H9 (cell line): ENCODE measurements around the gene F12. TPM values are rescaled to one million over a fixed set of nuclear protein-coding genes. Genes with fewer than 3 reads are reported as not detected.

Experiments used
- DNase-seq: peaks from one replicate; pipeline ENCODE4 v3.0.0-alpha.2; 2017
- H2AFZ ChIP-seq: one replicate; pipeline ENCODE4 v1.6.1; 2013; ENCODE audit warnings: mild to moderate bottlenecking, low read length, control low read depth, moderate library complexity
- H2AK5ac ChIP-seq: 2 replicates; pipeline ENCODE4 v1.6.1; 2013; ENCODE audit warnings: low read length, control low read depth, mixed read lengths; ENCODE audit not compliant: insufficient read length
- H2BK120ac ChIP-seq: one replicate; pipeline ENCODE4 v1.6.1; 2013; ENCODE audit warnings: low read depth, mild to moderate bottlenecking, low read length, control low read depth, inconsistent platforms; ENCODE audit not compliant: poor library complexity, severe bottlenecking
- H2BK12ac ChIP-seq: 2 replicates; pipeline ENCODE4 v1.6.1; 2013; ENCODE audit warnings: low read length, control low read depth, mixed read lengths, low read depth; ENCODE audit not compliant: insufficient read length
- H2BK15ac ChIP-seq: 2 replicates; pipeline ENCODE4 v1.6.1; 2013; ENCODE audit warnings: low read depth, low read length, control low read depth
- H2BK20ac ChIP-seq: one replicate; pipeline ENCODE4 v1.6.1; 2013; ENCODE audit warnings: low read depth, mild to moderate bottlenecking, low read length, control low read depth, inconsistent platforms; ENCODE audit not compliant: poor library complexity, severe bottlenecking
- H2BK5ac ChIP-seq: 2 replicates; pipeline ENCODE4 v1.6.1; 2013; ENCODE audit warnings: low read length, control low read depth, mixed read lengths; ENCODE audit not compliant: insufficient read length
- H3K14ac ChIP-seq: 2 replicates; pipeline ENCODE4 v1.6.1; 2013; ENCODE audit warnings: low read length, control low read depth; ENCODE audit not compliant: insufficient read depth
- H3K18ac ChIP-seq: 2 replicates; pipeline ENCODE4 v1.6.1; 2013; ENCODE audit warnings: low read depth, mild to moderate bottlenecking, mixed read lengths, low read length, control low read depth; ENCODE audit not compliant: insufficient read length
- H3K23ac ChIP-seq: 2 replicates; pipeline ENCODE4 v1.6.1; 2013; ENCODE audit warnings: low read length, control low read depth, mixed read lengths, low read depth; ENCODE audit not compliant: insufficient read length
- H3K23me2 ChIP-seq: 2 replicates; pipeline ENCODE4 v1.6.1; 2013; ENCODE audit warnings: low read depth, mild to moderate bottlenecking, mixed read lengths, low read length, control low read depth; ENCODE audit not compliant: insufficient read length, poor library complexity, severe bottlenecking
- H3K27ac ChIP-seq: 2 replicates; pipeline ENCODE4 v1.5.1; 2013; ENCODE audit warnings: low read length, control low read depth, mixed read lengths, low read depth; ENCODE audit not compliant: insufficient read length
- H3K27me3 ChIP-seq: 2 replicates; pipeline ENCODE4 v1.6.1; 2013; ENCODE audit warnings: low read length, control low read depth, inconsistent platforms; ENCODE audit not compliant: insufficient read depth
- H3K4ac ChIP-seq: 2 replicates; pipeline ENCODE4 v1.6.1; 2013; ENCODE audit warnings: low read depth, mild to moderate bottlenecking, control low read depth, inconsistent platforms, low read length, moderate library complexity
- H3K4me1 ChIP-seq: 2 replicates; pipeline ENCODE4 v1.6.1; 2013; ENCODE audit warnings: low read length, control low read depth, inconsistent platforms; ENCODE audit not compliant: insufficient read depth
- H3K4me2 ChIP-seq: 2 replicates; pipeline ENCODE4 v1.6.1; 2013; ENCODE audit warnings: low read length, control low read depth, mixed read lengths; ENCODE audit not compliant: insufficient read length, insufficient read depth
- H3K56ac ChIP-seq: 2 replicates; pipeline ENCODE4 v1.6.1; 2013; ENCODE audit warnings: low read depth, mild to moderate bottlenecking, mixed read lengths, low read length, control low read depth; ENCODE audit not compliant: insufficient read length
- H3K79me1 ChIP-seq: 2 replicates; pipeline ENCODE4 v1.6.1; 2013; ENCODE audit warnings: low read depth, mild to moderate bottlenecking, moderate library complexity, low read length, control low read depth, inconsistent platforms; ENCODE audit not compliant: insufficient read depth, poor library complexity, severe bottlenecking
- H3K79me2 ChIP-seq: 2 replicates; pipeline ENCODE4 v1.6.1; 2013; ENCODE audit warnings: low read length, control low read depth, inconsistent platforms; ENCODE audit not compliant: insufficient read depth
- H3K9ac ChIP-seq: 2 replicates; pipeline ENCODE4 v1.6.1; 2013; ENCODE audit warnings: low read length, control low read depth, mixed read lengths; ENCODE audit not compliant: insufficient read length; ENCODE audit errors: extremely low read depth
- H3K9me3 ChIP-seq: one replicate; pipeline ENCODE4 v1.6.1; 2013; ENCODE audit warnings: low read depth, low read length, inconsistent platforms; ENCODE audit not compliant: control insufficient read depth
- H3T11ph ChIP-seq: one replicate; pipeline ENCODE4 v1.6.1; 2013; ENCODE audit warnings: mild to moderate bottlenecking, low read length, control low read depth, inconsistent platforms
- H4K20me1 ChIP-seq: one replicate; pipeline ENCODE4 v1.6.1; 2013; ENCODE audit not compliant: control insufficient read depth, insufficient read length, insufficient read depth
- H4K5ac ChIP-seq: 2 replicates; pipeline ENCODE4 v1.6.1; 2013; ENCODE audit warnings: low read depth, mild to moderate bottlenecking, mixed read lengths, low read length, control low read depth; ENCODE audit not compliant: insufficient read length
- H4K8ac ChIP-seq: replicated peaks from 2 replicates; pipeline ENCODE4 v1.6.1; 2013; ENCODE audit warnings: low read length, control low read depth, mixed read lengths, low read depth; ENCODE audit not compliant: insufficient read length
- H4K91ac ChIP-seq: 2 replicates; pipeline ENCODE4 v1.6.1; 2013; ENCODE audit warnings: low read depth, mild to moderate bottlenecking, moderate library complexity, mixed read lengths, low read length, control low read depth; ENCODE audit not compliant: insufficient read length
- H3K27ac Mint-ChIP-seq, 3 experiments: 2 replicates in 2 of 3; 3 replicates in 1 of 3; pipeline ENCODE4 v1.8.0; 2020 to 2021; ENCODE audit warnings: mixed read lengths in 3 of 3, mild to moderate bottlenecking in 1 of 3, moderate library complexity in 1 of 3
- H3K27me3 Mint-ChIP-seq: 2 replicates; pipeline ENCODE4 v1.8.0; 2021; ENCODE audit warnings: low read depth, mild to moderate bottlenecking, moderate library complexity, mixed read lengths
- H3K36me3 Mint-ChIP-seq, 3 experiments: 2 replicates in 2 of 3; 3 replicates in 1 of 3; pipeline ENCODE4 v1.8.0; 2020 to 2021; ENCODE audit warnings: low read depth in 3 of 3, mixed read lengths in 3 of 3; ENCODE audit not compliant: insufficient read depth in 1 of 3
- H3K4me1 Mint-ChIP-seq, 2 experiments: 2 replicates each; pipeline ENCODE4 v1.8.0; 2020; ENCODE audit warnings: mixed read lengths in 2 of 2
- H3K4me3 Mint-ChIP-seq, 2 experiments: 2 replicates in 1 of 2; 3 replicates in 1 of 2; pipeline ENCODE4 v1.8.0; 2020 to 2021; ENCODE audit warnings: mild to moderate bottlenecking in 2 of 2, mixed read lengths in 2 of 2, moderate library complexity in 1 of 2
- H3K9me3 Mint-ChIP-seq, 2 experiments: 2 replicates in 1 of 2; 3 replicates in 1 of 2; pipeline ENCODE4 v1.8.0; 2020; ENCODE audit warnings: mild to moderate bottlenecking in 2 of 2, mixed read lengths in 2 of 2, moderate library complexity in 1 of 2
- WGBS: extraction: QIAGEN DNeasy Blood & Tissue Kit; methylation state at CpG from one replicate; pipeline ENCODE4 v1.1.7; 2013; ENCODE audit warnings: missing lambda C conversion rate, low lambda C conversion rate, mixed read lengths; ENCODE audit not compliant: insufficient read length; ENCODE audit errors: extremely low coverage; 5-methylcytosine and 5-hydroxymethylcytosine counted together
- total RNA-seq: library from RNA; stranded (reverse); gene quantifications from 2 replicates; pipeline ENCODE4 v1.2.1, GENCODE V29; 2021
- TF ChIP-seq, protein P1 (sequence below): fragments of 200-600 bp; sonication (generic); conservative IDR thresholded peaks from 3 replicates; pipeline ENCODE4 v1.8.0; 2021; ENCODE audit warnings: antibody characterized with exemption, mild to moderate bottlenecking

F12 gene
- total RNA-seq, 1 experiment from 2014 or later, result 3.5 TPM

DNA sequence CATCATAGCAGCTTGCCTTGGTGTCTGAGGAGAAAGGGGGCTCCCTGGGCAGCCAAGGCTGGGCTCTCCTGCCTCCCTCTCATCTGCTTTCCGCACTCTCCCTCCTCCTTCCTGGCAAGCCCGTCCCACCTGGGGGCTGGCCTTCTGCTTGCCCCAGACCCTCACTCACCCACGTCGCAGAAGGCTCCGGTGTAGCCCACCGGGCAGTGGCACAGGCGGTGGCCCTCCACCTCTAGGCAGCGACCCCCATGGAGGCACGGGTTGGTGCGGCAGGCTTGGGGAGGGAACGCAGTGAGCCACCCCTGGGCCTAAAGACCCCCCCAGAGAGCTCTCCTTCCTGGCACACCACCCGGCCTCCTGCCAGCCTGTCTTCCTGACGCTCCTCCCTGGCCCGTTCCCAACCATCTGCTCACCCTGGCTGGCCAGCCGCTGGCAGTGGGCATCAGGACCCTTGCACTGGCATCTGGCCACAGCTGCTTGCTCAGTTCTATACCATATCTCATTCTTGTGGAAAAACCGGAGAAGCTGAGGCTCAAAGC lies 4.7 kb downstream of the F12 start:
- H3K56ac ChIP-seq, result no peak overlapping the region
- peaks cover 23% of the 10 kb centered on the region for H3K23me2 ChIP-seq
- H3K4me3 Mint-ChIP-seq, result peak overlapping the region; percentile 33 to 74
- H2BK5ac ChIP-seq, result no peak overlapping the region
- peak overlapping the region; percentile 60 for H3K4me2 ChIP-seq
- no peak overlapping the region for H2AFZ ChIP-seq
- H2BK12ac ChIP-seq, result no peak overlapping the region
- H3K27ac ChIP-seq, result no peak overlapping the region
- no CpG with 5 or more reads among the region's 16 CpGs for WGBS
- peaks cover 12% of the 10 kb centered on the region; the same call in 1 of the 2 replicates for H3K27me3 ChIP-seq
- no peak for DNase-seq
- no peaks in the 10 kb centered on the region for H3K36me3 Mint-ChIP-seq
- no peak overlapping the region for H4K5ac ChIP-seq
- H4K91ac ChIP-seq, result no peak overlapping the region
- H3K9me3 ChIP-seq, result no peaks in the 10 kb centered on the region
- H3K18ac ChIP-seq, result no peak overlapping the region
- no peaks in the 10 kb centered on the region for H3K79me1 ChIP-seq
- H3K4me1 Mint-ChIP-seq, result peaks cover 10 to 11% of the 10 kb centered on the region in 2 experiments
- H3K79me2 ChIP-seq, result no peaks in the 10 kb centered on the region
- H4K8ac ChIP-seq, result no peak overlapping the region
- H4K20me1 ChIP-seq, result no peaks in the 10 kb centered on the region
- H3K27me3 Mint-ChIP-seq, result peaks cover 88% of the 10 kb centered on the region
- H3K4me1 ChIP-seq, result no peaks in the 10 kb centered on the region
- no peak overlapping the region for H2BK20ac ChIP-seq
- TF ChIP-seq, protein P1, sequence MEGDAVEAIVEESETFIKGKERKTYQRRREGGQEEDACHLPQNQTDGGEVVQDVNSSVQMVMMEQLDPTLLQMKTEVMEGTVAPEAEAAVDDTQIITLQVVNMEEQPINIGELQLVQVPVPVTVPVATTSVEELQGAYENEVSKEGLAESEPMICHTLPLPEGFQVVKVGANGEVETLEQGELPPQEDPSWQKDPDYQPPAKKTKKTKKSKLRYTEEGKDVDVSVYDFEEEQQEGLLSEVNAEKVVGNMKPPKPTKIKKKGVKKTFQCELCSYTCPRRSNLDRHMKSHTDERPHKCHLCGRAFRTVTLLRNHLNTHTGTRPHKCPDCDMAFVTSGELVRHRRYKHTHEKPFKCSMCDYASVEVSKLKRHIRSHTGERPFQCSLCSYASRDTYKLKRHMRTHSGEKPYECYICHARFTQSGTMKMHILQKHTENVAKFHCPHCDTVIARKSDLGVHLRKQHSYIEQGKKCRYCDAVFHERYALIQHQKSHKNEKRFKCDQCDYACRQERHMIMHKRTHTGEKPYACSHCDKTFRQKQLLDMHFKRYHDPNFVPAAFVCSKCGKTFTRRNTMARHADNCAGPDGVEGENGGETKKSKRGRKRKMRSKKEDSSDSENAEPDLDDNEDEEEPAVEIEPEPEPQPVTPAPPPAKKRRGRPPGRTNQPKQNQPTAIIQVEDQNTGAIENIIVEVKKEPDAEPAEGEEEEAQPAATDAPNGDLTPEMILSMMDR, result no peak
- peaks cover 0 to 2% of the 10 kb centered on the region in 2 experiments; a peak in 2 of 5 replicates for H3K9me3 Mint-ChIP-seq
- no peak overlapping the region for H3K27ac Mint-ChIP-seq
- H3K4ac ChIP-seq, result no peak overlapping the region
- no peak overlapping the region for H2AK5ac ChIP-seq
- H3T11ph ChIP-seq, result no peak overlapping the region
- peak overlapping the region; percentile 4; the same call in 1 of the 2 replicates for H3K14ac ChIP-seq
- no peak overlapping the region for H2BK15ac ChIP-seq
- H3K9ac ChIP-seq, result no peak overlapping the region
- no peak overlapping the region for H2BK120ac ChIP-seq
- no peak overlapping the region for H3K23ac ChIP-seq
